GM18499 (cell line): ENCODE measurements around the gene SUV39H2.
"Not testable (repeated sequence)": the region's sequence is repeated elsewhere in the genome, so short reads cannot be mapped to it uniquely, and the experiment has no call there.

Source experiments
- ATAC-seq: cut with Tn5 transposase; IDR thresholded peaks from one replicate; pipeline ENCODE4 v1.9.1; 2021; ENCODE audit warnings: moderate number of reproducible peaks; ENCODE audit not compliant: insufficient read depth, unreplicated experiment

Gene SUV39H2

GRCh38 chr10:14873090-14873760 is 5.4 kb upstream of the SUV39H2 start:
- peak; percentile 42 for ATAC-seq

- no peak for ATAC-seq
These were observed 2.7 kb upstream of the SUV39H2 start for GRCh38 chr10:14875941-14876340.

DNA sequence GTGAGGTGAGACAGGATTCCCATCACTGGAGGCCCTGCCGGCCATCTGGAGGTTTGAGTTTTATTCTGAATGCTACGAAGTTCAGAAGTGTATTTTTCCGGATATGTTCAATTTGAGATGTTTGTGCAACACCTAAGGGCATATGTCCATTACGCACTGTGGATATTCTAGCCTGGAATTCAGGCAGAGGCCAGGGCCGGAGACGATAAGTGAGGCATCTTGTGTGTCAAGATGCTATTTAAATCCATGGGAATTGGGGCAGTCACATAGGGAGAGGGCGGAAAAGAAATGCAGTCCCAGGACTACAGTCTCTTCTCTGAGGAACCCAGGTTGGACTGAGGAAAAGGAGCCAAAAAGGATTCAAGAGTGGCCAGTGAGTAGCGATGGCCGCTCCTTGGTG is 1.9 kb upstream of the SUV39H2 start:
- no peak for ATAC-seq

DNA sequence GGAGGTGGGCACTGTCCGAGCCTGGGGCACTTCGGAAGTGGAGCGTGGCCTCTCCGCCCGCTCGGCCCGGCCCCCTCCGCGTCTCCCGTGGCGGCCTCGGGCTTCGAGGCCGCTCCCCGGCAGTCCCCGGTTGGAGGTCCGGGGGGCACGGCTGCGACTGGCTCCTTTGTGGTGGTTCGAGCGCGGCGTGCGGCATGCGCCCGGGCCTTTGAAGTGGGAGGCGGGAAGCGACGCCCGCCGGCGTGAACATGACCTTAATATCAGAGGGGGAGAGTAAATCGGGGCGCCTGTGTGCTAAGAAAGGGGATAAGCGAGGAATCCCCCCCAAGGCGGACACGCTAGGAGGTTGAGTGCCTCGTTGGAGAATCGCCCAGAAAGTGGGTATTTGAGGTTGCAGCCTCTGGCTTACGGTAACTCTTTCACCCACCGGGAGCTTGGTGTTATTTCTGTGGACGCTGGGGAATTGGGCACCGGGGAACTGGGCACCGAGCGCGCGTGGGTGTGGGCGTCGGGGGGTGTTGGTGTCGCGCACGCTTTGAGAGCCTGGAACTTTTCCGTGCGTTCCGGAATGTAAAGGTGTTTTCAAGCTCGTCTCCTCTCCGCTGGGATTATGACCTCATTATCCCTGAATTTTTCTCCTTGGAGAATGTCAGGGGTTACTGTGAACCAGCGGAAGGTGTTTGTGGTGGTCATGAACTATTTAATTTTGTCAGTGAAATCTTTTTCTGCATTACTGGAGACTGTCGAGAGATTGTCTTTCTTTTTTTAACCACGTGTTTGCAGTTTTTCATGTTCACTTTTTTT is 660 bp downstream of the SUV39H2 start:
- ATAC-seq = no peak

DNA sequence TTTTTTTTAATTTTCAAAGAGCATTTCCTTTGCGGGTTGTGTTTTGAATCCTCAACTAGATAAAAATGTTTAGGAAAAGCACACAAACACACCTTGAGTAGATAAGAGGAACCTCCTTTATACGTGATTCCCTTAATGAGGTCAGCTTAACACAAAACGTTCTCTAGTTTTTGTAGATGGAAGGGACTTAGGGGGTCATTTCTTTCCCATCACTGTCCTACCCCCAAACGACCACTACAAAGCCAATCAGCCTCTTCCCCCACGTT is 1.2 kb downstream of the SUV39H2 start:
- no peak for ATAC-seq

DNA sequence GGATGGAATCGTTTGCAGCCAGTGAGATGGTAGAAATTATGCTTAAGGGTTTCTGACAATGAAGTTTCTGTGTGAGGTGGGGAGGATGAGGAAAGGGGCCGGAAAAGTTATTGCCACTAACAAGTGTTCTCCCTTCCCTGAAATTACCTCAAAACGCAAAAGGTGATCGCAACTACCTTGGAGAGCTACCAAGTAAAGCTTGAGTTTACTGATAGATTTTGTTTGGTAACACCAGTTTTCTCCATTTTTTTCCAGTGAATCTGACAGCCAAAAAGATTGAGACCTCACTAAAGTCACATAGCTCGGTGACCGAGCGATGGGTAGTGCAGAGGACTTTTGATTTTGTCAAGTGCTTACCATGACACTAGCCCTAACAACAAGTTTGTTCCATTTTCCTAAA is 1.6 kb downstream of the SUV39H2 start:
- no peak for ATAC-seq

GRCh38 chr10:14884082-14884481 is 5.4 kb downstream of the SUV39H2 start:
- ATAC-seq = no peak

- no peak for ATAC-seq
These were observed 10.7 kb downstream of the SUV39H2 start for GRCh38 chr10:14889318-14889717.

DNA sequence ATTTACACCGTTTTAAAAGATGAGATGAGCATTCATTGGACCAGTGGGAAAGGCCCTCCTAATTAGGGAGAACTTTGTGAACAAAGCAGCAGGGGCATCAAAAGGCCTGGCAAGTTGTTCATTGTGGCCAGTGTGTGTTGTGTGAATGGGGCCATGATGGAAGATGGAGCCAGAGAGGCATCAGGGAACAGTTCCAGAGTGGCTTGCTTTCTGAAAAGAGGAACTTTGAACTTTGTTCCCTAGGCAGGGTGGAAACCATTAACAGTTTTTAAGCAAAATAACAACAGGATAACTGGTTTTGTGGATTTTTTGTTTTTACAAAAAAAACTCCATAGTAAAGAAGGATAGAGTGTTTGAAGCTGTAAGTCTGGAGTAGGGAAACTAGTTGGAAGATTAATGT is 12.5 kb downstream of the SUV39H2 start:
- no peak for ATAC-seq

DNA sequence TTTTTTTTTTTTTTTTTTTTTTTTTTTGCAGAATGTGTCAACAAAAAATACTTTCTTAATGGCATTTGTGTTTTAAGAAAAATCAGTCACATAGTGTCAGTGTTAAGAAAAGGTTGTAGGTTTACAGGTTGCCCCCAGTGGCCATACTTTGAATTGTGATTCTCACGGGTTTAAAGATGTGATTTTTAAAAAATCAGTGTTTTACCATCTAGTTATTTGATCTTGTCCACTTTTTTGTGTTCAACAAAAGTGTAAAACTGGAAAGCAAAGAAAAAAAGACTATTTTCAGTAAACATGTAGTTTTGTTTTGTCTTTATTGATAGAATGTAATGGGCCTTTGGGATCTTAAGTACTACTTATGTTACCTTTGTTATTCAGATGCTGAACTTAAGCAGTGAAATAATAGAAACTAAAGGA is 25.7 kb downstream of the SUV39H2 start:
- no peak for ATAC-seq

- ATAC-seq = no peak
These were observed 26.2 kb downstream of the SUV39H2 start for GRCh38 chr10:14904864-14905263.

- no peak for ATAC-seq
These were observed 27.2 kb downstream of the SUV39H2 start for GRCh38 chr10:14905890-14906289.

- no peak for ATAC-seq
These were observed 28.1 kb downstream of the SUV39H2 start for GRCh38 chr10:14906765-14907164.

DNA sequence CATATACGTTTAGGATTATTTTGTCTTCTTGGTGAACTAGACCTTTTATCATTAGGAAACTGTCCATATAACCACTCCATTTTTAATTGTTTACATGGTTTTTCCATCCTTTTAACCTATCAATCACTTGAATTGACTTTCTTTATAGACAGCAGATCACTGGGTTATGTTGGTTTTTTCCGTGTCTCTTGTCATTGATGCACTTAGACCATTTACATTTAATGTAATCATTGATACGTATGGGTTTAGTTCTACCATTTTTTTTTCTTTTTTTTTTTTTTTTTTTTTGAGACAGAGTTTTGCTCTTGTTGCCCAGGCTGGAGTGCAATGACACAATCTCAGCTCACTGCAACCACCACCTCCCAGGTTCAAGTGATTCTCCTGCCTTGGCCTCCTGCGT is 28.9 kb downstream of the SUV39H2 start:
- ATAC-seq = not testable (repeated sequence)

- ATAC-seq = no peak
These were observed 30.4 kb downstream of the SUV39H2 start for GRCh38 chr10:14909101-14909500.

- no peak for ATAC-seq
These were observed 32.3 kb downstream of the SUV39H2 start for GRCh38 chr10:14910953-14911352.

DNA sequence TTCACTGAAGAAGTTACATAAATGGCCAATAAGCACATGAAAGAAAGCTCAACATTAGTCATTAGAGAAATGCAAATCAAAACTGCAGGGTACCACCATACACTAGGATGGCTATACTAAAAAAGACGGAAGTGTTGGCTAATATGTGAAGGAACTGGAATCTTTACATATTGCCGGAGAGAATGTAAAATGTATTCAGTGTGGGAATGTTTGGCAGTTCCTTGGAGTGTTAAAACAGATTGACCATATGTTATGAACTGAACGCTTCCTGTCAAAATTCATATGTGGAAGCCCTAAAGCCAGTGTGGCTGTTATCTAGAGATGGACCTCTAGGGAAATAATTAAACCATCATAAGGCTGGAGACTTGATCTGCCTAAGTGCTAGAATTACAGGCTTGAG is 33.1 kb downstream of the SUV39H2 start:
- no peak for ATAC-seq

DNA sequence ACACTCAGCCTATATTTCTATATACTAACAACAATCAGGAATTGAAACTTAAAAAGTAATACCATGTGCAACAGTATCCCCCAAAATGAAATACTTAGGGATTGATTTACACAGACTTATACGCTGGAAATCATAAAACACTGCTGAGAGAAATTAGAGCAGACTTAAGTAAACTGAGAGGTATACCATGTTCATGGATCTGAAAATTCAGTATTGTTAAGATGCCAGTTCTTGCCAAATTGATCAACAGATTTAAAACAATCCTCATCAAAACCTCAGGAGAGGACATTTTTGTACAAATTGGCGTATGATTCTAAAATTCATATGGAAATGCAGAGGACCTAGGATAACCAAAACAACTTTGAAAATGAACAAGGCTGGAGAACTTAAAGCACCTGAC is 37.9 kb downstream of the SUV39H2 start:
- ATAC-seq = no peak

- ATAC-seq = no peak
These were observed 39.2 kb downstream of the SUV39H2 start for GRCh38 chr10:14917827-14918226.

GRCh38 chr10:14918964-14919363 is 40.3 kb downstream of the SUV39H2 start:
- no peak for ATAC-seq

DNA sequence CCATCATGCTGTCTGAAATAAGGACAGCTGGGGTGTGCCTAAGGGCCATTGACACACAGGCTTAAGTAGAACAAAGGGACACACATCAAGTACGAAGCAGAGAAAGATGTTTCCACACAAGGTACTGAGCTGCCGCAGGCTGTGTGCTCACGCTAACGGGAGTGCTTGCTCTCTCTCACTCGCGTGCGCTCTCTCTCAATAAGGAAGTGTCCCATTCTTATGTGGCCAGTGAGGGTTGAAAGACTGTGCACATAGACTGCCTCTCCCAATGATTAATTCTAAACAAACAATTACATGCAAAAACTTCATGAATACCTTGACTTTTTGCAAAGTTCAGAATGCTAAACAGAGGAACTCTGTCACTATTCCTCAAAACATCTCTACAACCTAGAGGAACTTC is 45.3 kb downstream of the SUV39H2 start:
- ATAC-seq = no peak

- no peak for ATAC-seq
These were observed 46.6 kb downstream of the SUV39H2 start for GRCh38 chr10:14925268-14925667.
